ENCODE data around the gene NUDCD2. TPM values are rescaled to one million over a fixed set of nuclear protein-coding genes. Genes with fewer than 3 reads are reported as not detected.

NUDCD2 gene
- total and polyA plus RNA-seq, 9 of the 15 experiments (the other 6 are each of a cell fraction or from before 2014, with no cell fraction given) = 14.6 to 76.9 (median 32.5) TPM

DNA sequence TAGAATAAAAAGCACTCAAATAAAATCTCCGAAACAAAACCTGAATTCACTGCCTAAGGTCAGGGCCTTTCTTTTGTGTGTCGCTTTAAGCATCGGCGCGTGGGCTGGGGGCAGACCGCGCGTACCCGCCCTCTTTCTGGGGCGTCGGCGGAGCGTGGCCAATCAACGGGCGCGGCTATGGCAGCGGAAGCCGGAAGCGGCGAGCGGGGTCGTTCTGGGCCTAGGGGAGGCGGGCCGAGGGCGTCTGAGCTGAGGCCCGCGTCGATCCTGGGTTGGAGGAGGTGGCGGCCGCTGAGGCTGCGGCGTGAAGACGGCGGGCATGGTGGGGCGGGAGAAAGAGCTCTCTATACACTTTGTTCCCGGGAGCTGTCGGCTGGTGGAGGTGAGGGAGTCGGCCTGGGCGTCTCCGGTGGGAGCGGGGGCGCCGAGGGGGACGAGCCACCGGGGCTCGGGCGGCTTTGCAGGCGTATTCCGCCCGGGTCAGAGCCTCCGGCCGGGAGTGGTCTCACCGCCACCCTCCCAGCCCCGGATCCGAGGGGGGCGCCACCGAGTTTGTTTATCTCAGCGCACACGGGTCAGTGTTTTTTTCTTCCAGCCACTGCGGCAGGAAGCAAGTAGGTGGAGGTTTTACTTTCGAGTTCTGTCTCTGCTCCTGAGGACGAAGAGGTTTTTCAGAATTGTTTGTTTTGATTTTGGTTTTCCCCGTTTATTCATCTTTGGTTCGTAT, 45.6 kb upstream of the NUDCD2 start, which contains the start of gene MAT2B (continued):
- TF ChIP-seq, protein P1, sequence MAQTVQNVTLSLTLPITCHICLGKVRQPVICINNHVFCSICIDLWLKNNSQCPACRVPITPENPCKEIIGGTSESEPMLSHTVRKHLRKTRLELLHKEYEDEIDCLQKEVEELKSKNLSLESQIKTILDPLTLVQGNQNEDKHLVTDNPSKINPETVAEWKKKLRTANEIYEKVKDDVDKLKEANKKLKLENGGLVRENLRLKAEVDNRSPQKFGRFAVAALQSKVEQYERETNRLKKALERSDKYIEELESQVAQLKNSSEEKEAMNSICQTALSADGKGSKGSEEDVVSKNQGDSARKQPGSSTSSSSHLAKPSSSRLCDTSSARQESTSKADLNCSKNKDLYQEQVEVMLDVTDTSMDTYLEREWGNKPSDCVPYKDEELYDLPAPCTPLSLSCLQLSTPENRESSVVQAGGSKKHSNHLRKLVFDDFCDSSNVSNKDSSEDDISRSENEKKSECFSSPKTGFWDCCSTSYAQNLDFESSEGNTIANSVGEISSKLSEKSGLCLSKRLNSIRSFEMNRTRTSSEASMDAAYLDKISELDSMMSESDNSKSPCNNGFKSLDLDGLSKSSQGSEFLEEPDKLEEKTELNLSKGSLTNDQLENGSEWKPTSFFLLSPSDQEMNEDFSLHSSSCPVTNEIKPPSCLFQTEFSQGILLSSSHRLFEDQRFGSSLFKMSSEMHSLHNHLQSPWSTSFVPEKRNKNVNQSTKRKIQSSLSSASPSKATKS (CRISPR knock-in tag; IDR thresholded peaks at IDR 0.05) = no peak
- TF ChIP-seq, protein P2, sequence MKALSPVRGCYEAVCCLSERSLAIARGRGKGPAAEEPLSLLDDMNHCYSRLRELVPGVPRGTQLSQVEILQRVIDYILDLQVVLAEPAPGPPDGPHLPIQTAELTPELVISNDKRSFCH (CRISPR knock-in tag; IDR thresholded peaks at IDR 0.05) = no peak
- TF ChIP-seq, protein P2 (tag; IDR thresholded peaks at IDR 0.05) = peak; percentile 69; the same call in 1 of the 2 replicates
- TF ChIP-seq, protein P3, sequence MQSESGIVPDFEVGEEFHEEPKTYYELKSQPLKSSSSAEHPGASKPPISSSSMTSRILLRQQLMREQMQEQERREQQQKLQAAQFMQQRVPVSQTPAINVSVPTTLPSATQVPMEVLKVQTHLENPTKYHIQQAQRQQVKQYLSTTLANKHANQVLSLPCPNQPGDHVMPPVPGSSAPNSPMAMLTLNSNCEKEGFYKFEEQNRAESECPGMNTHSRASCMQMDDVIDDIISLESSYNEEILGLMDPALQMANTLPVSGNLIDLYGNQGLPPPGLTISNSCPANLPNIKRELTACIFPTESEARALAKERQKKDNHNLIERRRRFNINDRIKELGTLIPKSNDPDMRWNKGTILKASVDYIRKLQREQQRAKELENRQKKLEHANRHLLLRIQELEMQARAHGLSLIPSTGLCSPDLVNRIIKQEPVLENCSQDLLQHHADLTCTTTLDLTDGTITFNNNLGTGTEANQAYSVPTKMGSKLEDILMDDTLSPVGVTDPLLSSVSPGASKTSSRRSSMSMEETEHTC (IDR thresholded peaks at IDR 0.05) = no peak
- peak; percentile 48 for TF ChIP-seq FIP1L1 (IDR thresholded peaks at IDR 0.05; ENCODE audit: low read depth, low read length, poor library complexity, severe bottlenecking)
- TF ChIP-seq JUNB (CRISPR knock-in tag; conservative IDR thresholded peaks at IDR 0.05) = no peak
- no peak for TF ChIP-seq SAFB2 (IDR thresholded peaks at IDR 0.05; ENCODE audit: borderline replicate concordance, low read depth, low read length, severe bottlenecking)
- TF ChIP-seq POLR2AphosphoS2 (IDR thresholded peaks at IDR 0.05; ENCODE audit: low read length) = 0 out of 2 replicates have a peak, but pooled peaks have one; percentile 68
- peak; percentile 40 for TF ChIP-seq L3MBTL2 (IDR thresholded peaks at IDR 0.05)
- no peak for TF ChIP-seq ZNF146 (CRISPR knock-in tag; IDR thresholded peaks at IDR 0.05; ENCODE audit: unreplicated experiment)
- no peak for TF ChIP-seq STAT5B (CRISPR knock-in tag; IDR thresholded peaks at IDR 0.05)
- no peak for TF ChIP-seq ZNF668 (CRISPR knock-in tag; IDR thresholded peaks at IDR 0.05)
- no peak for TF ChIP-seq SIX5 (IDR thresholded peaks at IDR 0.05; ENCODE audit: borderline replicate concordance in 1 of 2, insufficient read depth in 1 of 2, low read depth in 1 of 2, low read length in 2 of 2)
- TF ChIP-seq, protein P4, sequence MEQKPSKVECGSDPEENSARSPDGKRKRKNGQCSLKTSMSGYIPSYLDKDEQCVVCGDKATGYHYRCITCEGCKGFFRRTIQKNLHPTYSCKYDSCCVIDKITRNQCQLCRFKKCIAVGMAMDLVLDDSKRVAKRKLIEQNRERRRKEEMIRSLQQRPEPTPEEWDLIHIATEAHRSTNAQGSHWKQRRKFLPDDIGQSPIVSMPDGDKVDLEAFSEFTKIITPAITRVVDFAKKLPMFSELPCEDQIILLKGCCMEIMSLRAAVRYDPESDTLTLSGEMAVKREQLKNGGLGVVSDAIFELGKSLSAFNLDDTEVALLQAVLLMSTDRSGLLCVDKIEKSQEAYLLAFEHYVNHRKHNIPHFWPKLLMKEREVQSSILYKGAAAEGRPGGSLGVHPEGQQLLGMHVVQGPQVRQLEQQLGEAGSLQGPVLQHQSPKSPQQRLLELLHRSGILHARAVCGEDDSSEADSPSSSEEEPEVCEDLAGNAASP (IDR thresholded peaks at IDR 0.05) = no peak
- TF ChIP-seq, protein P5, sequence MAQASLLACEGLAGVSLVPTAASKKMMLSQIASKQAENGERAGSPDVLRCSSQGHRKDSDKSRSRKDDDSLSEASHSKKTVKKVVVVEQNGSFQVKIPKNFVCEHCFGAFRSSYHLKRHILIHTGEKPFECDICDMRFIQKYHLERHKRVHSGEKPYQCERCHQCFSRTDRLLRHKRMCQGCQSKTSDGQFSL (CRISPR knock-in tag; IDR thresholded peaks at IDR 0.05) = no peak
- TF ChIP-seq, protein P5 (tag; IDR thresholded peaks at IDR 0.05) = no peak
- no peak for TF ChIP-seq ZNF717 (CRISPR knock-in tag; IDR thresholded peaks at IDR 0.05)
- TF ChIP-seq ARHGAP35 (IDR thresholded peaks at IDR 0.05; ENCODE audit: partially characterized antibody) = no peak
- TF ChIP-seq NEUROD1 (IDR thresholded peaks at IDR 0.05; ENCODE audit: borderline replicate concordance, low read depth, low read length, partially characterized antibody) = peak; percentile 91

Data from K562 (cell line).